CMK (cell line): ENCODE data around the gene RCAN3.
"Not testable (repeated sequence)": the region's sequence is repeated elsewhere in the genome, so short reads cannot be mapped to it uniquely, and the experiment has no call there.

Experiments
- DNase-seq: peaks from one replicate; pipeline ENCODE4 v3.0.0-alpha.2; 2010; ENCODE audit warnings: low read depth

The RCAN3 gene

DNA sequence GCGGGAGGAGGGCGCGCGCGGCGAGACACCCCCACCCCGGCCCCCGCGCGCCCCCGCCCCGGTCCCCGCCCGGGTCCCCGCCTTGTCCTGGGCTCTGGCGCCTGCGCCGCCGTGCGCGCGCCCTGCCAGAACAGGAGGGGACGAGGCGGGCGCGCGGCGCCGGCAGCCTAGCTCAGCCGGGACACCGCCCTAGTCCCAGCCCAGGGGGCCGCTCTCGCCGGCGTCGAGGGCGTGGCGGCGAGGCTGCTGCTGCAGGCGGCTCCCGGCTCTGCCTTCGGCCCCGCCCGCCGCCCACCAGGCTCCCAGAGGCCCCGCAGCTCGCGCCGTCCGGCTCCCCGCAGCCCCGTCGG lies at the start of gene RCAN3:
Gene RCAN3, plus strand, starts transcription at position 128 of the 350 bp plus-strand sequence. CDS start 11,537 bp downstream, outside the sequence.
- DNase-seq = peak; percentile 75

DNA sequence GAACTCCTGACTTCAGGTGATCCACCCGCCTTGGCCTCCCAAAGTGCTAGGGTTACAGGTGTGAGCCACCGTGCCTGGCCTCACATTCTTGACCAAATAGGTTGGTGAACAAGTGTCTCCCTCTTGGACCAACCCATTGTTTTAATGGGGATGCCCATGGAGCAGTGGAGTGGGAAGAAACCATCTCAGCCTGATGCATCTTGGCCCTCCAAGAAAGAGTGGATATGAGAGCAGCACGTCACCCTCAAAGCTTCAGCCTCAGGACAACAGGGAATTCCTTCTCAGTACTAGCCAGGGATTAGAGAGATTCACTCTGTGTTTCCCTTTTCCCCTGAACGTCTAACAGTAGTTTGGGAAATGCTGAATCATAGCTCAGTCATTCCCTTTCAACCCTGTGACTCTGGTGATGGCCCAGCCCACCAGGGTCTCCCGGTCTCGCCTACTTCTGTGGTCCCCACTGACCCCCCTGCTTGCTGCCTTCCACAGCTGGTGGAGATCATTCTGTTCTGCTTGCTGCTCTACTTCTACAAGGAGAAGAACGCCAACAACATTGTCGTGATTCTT lies 49.6 kb upstream of the RCAN3 start:
- no peak for DNase-seq

DNA sequence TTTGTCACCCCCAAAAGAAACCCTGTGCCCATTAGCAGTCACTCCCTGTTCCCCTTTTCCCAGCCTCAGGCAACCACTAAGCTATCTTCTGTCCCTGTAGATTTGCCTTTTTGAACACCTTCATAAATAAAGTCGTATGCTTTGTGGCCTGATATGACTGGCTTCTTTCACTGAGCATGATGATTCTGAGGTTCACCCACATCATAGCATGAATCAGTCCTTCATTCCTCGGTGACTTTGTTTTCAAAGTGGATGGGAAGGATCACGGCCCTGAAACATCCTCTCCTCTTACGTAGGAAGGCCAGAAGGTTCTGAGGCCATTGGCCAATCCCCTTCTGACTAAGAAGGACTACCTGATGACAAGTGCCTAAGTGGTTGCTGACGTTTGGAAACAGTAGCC lies 48.0 kb upstream of the RCAN3 start:
- DNase-seq = no peak

DNA sequence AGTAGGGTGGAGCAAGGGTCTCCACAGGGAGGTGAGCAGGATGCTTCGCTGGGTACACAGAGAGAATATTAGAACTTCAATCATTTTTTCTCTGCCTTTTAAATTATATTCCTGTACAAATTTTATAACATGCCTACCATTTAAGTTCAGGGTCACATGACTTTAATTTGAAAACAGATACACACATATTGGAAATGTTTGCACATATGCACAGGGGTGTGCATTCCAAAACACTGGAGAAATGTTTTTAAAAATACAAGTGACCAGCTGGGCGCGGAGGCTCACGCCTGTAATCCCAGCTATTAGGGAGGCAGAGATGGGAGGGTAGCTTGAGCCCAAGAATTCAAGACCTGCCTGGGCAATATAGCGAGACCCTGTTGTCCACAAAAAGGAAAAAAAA lies 47.4 kb upstream of the RCAN3 start:
- DNase-seq = no peak

DNA sequence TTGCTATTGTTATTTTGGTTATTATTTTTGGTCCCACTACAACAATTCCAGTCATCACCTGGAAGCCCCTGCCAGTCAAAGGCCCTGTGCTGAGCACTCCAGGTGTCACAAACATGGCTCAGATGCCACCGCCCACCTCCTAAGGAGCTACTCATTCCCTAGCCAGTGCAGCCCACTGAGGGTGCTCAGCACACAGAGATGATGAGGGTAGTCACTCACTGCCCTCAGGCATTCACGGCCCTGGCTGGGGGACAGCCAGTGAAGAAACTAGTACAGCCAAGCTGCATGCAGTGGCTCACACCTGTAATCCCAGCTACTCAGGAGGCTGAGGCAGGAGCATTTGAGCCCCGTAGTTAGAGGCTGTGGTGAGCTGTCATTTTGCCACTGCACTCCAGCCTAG lies 44.8 kb upstream of the RCAN3 start:
- no peak for DNase-seq

DNA sequence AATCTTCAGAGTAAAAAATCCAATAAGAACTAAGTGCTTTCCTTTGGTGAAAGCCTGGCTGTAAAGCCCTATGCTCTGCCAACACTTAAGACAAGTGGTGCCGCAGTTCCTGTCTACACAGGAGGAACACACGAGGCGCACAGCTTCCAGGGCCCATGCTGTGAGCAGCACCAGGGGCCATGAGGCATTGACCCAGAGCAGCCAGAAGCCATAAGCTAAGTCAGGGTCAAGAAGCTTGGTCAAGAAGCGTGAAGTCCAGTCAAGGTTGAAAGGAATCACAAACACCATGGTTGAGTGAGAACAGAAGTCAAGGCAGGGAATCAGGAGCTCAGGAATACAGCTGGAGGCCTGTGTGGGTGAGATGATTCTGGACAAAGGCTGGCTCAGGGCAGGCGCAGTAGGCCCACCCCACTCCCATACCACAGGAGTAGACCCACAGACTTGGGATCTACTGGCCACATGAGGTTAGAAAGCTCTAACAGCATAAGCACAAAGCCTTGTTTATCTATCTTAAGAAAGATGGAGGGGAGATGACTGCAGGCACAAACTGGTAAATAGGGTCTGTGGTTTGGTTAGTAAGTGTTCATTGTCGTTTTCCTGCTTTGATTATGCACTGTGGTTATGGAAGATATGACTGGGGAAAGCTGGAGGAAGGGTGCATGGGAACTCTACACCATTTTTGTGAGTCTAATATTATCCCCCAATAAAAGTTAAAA lies 42.9 kb upstream of the RCAN3 start:
- DNase-seq = no peak

DNA sequence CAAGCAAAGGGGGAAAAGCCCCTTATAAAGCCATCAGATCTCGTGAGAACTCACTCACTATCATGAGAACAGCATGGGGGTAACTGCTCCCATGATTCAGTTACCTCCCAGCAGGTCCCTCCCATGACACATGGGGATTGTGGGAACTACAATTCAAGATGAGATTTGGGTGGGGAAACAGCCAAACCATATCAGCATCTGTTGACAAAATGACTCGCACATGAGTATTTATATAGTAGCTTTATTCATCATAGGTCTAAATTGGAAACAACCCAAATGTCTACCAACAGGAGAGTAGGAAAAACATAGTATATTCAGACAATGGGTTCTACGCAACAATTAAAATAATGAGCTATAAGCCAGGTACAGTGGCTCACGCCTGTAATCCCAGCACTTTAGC lies 40.5 kb upstream of the RCAN3 start:
- DNase-seq = not testable (repeated sequence)

DNA sequence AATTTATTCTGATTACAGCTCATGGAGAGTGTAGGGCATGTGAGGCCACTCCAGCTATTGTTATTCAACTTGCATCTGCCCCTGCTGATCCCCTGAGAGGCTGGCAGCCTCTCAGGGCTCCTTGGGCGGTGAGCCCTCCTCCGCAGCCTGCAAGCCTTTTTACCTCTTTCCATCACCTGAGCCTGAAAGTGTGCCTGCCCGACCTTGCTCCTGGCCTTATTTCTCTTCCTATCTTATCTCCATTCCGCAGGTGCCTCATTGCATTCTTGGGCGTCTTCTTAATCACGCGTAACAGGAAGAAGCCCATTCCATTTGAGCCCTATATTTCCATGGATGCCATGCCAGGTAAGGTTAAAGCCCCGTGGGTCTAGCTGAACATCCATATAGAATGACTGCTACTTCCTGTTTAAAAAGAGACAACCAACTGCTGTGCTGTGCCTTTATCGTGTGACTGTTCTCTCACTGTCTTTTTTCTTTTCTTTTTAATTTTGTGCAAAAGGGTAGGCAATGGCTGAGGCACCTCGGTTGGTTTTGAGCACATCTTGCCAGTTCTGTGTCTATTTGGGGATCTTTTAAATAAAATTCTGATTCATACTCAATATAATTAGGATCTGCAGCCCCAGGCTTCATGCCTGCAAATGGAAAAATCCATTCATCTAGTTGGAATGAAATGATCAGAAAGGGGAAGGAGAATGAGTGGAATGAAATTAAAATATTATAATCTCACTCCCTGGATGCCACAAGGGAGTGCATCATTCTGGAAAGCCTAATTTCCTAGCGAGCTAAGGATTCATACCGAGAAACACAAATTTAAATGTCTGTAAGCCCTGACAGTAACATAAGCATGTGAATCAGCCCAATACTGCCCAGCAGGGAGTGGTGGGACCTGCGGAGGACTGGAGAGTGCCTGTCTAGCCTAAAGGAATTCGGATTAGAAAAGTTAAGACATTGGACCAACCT lies 38.6 kb upstream of the RCAN3 start:
- DNase-seq = no peak

DNA sequence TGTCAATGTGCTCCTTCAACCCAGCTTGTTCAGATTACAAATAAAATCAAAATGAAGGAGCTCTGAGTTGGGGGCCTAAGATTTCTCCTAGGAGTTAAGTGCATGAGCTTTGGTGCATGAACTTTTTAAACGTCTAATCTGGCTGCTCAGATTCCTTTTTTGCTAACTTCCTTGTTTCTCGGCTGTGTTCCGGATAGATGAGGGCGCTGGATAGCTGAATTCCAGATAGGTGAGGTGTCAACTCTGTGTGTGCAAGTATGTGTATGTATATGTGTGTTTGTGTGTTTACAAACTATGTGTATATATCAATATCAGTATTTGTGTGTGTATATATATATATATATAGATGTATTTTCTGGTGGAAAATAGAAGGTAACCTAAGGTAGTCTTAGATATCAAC lies 37.5 kb upstream of the RCAN3 start:
- no peak for DNase-seq

DNA sequence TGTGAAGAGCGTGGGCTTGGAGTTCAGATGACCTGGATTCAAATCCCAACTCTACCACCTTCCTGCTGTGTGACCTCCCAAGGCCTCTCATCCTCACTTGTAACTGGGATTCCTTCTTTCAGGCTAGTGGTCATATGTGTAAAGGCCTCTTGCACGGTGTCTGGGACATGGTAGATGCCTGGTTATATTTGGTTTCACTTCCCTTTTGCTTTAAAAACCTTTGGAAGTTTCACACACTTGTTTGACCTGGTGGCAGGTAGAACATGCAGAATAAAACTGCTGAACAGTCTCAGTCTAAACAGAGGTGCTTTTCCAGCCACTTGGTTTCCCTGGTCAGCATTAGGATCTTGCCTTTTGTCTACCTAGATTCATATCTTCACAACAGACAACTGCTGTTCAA lies 37.0 kb upstream of the RCAN3 start:
- DNase-seq = no peak

DNA sequence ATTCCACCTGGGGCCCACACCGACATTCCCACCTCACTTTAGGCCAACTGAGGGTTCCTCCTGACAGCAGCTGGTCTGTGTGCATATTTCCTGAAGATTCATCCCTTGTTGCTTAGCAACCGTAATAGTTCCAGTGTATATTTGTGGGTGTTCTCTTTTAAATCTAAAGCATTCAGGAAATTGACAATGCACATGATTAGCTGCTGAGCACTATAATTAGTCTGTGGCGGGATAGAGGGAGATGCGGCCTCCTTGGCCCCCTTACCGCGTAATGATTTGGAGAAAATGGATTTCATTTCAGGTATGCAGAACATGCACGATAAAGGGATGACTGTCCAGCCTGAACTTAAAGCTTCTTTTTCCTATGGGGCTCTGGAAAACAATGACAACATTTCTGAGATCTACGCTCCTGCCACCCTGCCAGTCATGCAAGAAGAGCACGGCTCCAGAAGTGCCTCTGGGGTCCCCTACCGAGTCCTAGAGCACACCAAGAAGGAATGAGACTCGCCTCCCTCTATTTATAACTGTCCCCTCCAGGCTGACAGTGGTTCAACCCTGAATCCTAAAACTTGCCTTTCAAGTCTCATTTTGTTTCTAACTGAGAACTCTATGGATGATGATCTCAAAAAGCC lies 33.8 kb upstream of the RCAN3 start:
- DNase-seq = no peak

DNA sequence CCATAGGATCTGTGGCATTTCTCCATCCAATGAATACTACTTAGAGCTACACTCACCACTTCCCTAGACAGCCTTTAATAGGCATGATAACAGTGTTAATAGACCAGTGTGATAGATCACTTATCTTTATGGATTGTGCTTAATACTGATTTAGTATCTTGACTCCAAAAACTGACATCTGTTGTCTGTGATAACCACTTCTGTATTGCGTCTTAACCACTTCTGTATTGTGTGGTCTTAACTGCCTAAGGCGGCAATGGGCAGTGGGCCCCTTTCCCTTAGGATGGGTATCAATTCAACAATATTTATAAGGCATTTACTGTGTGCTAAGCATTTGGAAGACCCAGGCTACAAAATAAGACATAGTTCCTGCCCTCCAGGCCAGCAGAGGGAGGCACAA lies 32.0 kb upstream of the RCAN3 start:
- DNase-seq = peak; percentile 68

DNA sequence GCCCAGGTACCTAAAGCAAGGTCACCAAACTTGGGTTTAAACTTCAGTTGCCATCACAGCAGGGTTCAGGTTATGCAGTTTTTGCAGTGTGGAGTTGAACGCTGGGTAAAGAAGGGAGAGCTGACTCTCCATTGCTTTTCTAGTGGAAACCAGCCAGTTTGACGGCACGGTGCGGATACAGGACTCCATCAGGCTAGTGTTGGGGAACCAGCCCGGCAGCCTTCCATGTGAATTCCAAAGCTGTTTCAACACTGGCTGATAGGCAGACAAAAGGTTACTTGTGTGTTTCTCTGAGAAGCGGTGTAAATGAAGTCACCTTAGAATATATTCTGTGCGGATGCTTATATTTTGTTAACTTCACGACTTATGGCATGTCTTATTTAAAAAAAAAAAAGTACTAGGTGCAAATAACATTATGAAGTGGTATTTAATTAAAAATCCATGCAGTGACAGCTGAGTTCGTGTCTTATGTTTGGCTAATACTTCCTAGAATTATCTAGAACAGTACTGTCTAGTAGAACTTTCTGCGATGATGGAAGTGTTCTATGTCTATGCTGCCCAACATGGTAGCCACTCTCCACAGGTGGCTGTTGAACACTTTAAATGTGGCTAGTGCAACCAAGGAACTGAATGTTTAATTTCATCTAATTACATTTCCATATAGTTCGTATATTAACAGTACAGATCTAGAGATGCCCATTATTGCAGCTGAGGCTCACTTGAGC lies 29.9 kb upstream of the RCAN3 start:
- no peak for DNase-seq

DNA sequence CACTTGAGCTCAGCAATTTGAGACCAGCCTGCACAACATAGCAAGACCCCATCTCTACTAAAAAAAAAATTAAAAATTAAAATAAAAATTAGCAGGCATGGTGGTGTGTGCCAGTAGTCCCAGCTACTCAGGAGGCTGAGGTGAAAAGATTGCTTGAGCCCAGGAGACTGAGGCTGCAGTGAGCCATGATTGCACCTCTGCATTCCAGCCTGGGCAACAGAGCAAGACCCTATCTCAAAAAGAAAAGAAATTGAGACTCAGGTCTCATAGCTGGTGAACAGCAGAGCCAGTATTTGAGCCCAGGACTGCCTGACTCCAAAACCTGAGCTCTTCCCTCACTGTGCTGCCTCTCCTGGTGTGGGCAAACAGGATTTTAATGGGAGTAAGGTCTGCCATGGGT lies 28.4 kb upstream of the RCAN3 start:
- DNase-seq = no peak

DNA sequence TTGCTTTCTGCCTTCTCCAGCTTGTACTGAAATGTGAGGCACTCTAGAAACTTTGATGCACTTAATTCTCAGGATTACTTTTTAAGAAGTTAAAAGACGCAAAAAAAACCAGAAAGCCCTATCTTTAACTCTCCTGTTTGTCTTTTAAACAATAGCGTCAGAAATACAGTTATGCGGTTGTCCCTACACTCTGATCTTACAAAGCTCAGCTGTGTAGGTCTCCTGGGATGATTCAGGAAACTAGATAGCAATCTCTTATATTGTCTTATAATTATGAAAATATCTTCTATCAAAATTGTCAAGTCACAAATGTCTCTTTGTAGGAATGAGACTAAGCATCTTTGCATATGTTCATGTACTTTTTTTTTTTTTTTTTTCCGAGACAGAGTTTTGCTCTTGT lies 26.9 kb upstream of the RCAN3 start:
- no peak for DNase-seq

DNA sequence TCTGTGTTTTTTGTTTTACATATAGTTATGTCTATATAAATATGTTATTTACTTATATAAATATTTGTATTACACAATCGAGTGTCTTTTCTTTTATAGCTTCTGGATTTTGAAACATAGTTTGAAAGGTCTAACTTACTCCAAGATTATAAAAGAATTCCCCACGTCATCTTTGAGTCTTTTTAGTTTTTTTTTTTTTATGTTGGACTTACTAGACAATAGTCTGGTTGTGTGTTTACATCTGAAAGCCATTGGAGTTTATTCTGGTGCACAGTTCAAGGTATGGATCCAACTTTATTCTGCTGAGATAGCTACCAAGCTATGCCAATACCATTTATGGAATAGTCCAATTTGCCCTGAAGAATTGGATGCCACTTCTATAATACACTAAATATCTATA lies 26.1 kb upstream of the RCAN3 start:
- no peak for DNase-seq

DNA sequence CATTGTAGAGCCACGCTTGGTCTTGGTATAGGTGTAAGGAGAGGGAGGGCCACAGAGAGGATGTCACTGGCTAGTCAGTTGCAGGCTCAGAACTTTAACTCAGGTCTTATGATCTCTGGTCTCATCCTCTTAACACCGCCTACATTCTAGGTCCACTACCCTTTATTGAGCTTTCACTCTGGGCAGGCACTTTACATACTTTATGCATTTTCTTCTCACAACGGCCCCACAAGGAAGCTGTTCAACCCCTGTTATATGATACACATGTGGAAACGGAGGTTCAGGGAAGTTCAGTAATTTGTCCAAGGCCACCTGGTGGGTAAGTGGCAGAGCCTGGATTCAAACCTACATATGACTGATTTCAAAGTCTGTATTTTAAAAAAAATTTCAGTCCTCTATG lies 25.3 kb upstream of the RCAN3 start:
- no peak for DNase-seq

DNA sequence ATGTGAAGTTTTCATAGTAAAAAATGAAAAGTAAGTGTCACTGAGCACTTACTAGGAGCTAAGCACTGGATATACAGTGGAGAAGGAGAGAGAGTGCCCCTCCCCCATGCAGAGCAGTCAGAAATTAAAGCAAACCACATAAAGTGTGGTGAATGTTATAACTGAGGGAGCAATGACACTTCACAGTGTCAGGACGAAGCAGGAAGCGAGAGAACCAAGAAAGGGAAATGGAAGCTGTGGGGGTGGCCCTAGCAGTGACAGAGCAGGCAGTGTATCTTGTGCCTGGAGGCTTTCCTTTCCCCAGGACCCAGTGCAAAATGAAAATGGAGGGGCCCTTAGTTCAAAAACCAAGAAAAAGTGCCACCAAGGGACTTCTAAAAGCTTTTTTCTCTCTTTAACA lies 21.5 kb upstream of the RCAN3 start:
- no peak for DNase-seq

DNA sequence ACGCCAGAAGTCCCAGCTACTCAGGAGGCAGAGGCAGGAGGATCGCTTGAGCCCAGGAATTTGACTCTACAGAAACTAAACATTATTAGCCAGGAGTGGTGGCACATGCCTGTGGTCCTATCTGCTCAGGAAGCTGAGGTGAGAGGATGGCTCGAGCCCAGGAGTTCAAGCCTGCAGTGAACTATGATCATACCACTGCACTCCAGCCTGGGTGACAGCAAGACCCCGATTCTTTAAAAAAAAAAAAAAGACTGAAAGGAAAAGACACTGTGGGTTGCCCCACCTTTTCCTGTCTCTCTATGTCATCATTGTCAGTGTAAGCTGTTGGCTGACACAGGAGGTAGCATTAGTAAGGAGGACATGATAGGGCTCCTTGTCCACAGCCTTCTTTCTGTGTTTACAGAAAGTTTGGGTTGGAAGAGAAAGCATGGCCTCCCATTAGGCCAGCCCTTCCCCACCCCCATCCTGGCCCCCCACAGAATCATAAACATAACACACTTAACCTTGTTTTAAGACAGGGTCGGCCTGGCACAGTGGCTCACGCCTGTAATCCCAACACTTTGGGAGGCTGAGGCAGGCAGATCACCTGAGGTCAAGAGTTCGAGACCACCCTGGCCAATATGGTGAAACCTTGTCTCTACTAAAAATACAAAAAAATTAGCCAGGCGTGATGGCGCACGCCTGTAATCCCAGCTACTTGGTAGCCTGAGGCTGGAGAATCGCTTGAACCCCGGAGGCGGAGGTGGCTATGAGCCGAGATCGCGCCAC lies 20.6 kb upstream of the RCAN3 start:
- DNase-seq = no peak

DNA sequence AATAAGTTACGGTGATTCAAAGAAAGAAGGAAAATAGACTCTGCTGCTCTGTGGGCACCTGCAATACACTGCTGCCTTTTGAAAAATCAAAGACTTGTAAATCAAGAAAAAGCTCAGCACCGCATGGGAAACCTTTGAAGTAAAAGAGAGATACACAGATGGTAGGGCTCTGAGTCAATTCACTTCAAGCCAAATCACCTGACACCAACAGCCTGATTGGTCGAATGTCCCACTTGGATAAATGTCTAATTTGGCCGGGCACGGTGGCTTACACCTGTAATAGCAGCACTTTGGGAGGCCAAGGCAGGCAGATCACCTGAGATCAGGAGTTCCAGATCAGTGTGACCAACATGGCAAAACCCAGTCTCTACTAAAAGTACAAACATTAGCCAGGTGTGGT lies 19.2 kb upstream of the RCAN3 start:
- DNase-seq = no peak

DNA sequence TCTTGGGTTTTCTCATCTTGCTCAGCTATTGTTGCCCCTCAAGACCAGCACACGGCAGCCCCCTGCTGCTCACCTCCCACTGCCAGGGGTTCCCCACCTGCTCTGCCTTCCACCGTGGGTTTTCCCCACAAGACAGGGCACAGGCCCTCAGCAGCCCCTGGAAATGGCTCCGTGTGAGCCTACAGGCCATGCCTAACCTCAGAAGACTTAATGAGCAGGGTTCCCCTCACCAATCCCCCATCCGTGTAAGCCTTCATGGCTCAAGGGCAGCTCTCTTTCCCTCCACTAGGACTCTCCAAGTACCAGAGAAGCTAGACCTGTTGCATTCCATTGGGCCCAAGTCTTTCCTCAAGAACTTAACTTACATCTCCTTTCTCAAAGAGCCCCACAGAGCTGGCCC lies 18.4 kb upstream of the RCAN3 start:
- DNase-seq = no peak
